Measurements from ENCODE around the gene ADNP. TPM values are rescaled to one million over a fixed set of nuclear protein-coding genes. Genes with fewer than 3 reads are reported as not detected.

The ADNP gene
- total RNA-seq, 1 donor from 2014 or later, result 79.3 TPM

GRCh38 chr20:50854506-50855249 is 76.6 kb downstream of the ADNP start:
- intact Hi-C loops (cut with micrococcal nuclease), result no loop called here

GRCh38 chr20:50852085-50852484 is 79.2 kb downstream of the ADNP start:
- intact Hi-C loops (cut with micrococcal nuclease), result no loop called here

- intact Hi-C loops (cut with micrococcal nuclease), result no loop called here
Measured at GRCh38 chr20:50850721-50851286, 80.4 kb downstream of the ADNP start.

GRCh38 chr20:50848846-50849673 is 82.2 kb downstream of the ADNP start:
- intact Hi-C loops (cut with micrococcal nuclease), result no loop called here

GRCh38 chr20:50848341-50848808 is 82.9 kb downstream of the ADNP start:
- intact Hi-C loops (cut with micrococcal nuclease), result no loop called here

- intact Hi-C loops (cut with micrococcal nuclease), result no loop called here
Measured at GRCh38 chr20:50845566-50846215, 85.5 kb downstream of the ADNP start.

GRCh38 chr20:50844430-50845100 is 86.7 kb downstream of the ADNP start:
- intact Hi-C loops (cut with micrococcal nuclease), result no loop called here

- intact Hi-C loops (cut with micrococcal nuclease), result no loop called here
Measured at GRCh38 chr20:50843331-50844276, 87.6 kb downstream of the ADNP start.

- intact Hi-C loops (cut with micrococcal nuclease), result no loop called here
Measured at GRCh38 chr20:50842821-50843220, 88.4 kb downstream of the ADNP start.

Other genes starting within 250 kb of the ADNP start
- gene RIPOR3, start 239.9 kb downstream of the ADNP start, total RNA-seq, result not detected in 2 replicates
- 4.5 and 5.2 TPM in 2 replicates for gene PARD6B, start 199.9 kb downstream of the ADNP start, total RNA-seq
- 7.2 and 7.6 TPM in 2 replicates for gene BCAS4, start 136.4 kb downstream of the ADNP start, total RNA-seq
- 45.5 and 47.1 TPM in 2 replicates for gene DPM1, start 27.1 kb upstream of the ADNP start, total RNA-seq
- 4.8 and 5.1 TPM in 2 replicates for gene MOCS3, start 27.4 kb upstream of the ADNP start, total RNA-seq
- 0.10 TPM in 1 of 2 replicates, not detected in the other for gene KCNG1, start 91.7 kb upstream of the ADNP start, total RNA-seq

Data from T-helper 1 cell treated with Interleukin-12 subunit alpha and Interleukin-12 subunit beta and Interleukin-4 antibody, amounts not matched to agents 30 ng/mL and 1 ng/mL, for 36 hours (primary cell).